Ovary (tissue), 9 donors: ENCODE data around the gene PBX4. TPM values are rescaled to one million over a fixed set of nuclear protein-coding genes. Genes with fewer than 3 reads are reported as not detected.

Source experiments
- DNase-seq, 5 donors: peaks; one replicate each; pipeline ENCODE4 v3.0.0-alpha.2; 2019 to 2020
- H3K27ac ChIP-seq, 2 donors: fragments of 200-600 bp; one replicate each; pipeline versions ENCODE4 v1.5.1 to v1.8.0; 2019 to 2022
- H3K27me3 ChIP-seq: fragments of 200-600 bp; one replicate; pipeline ENCODE4 v1.8.0; 2022
- H3K36me3 ChIP-seq: fragments of 200-600 bp; sonication (generic); one replicate; pipeline ENCODE4 v1.5.1; 2019
- H3K4me1 ChIP-seq: one replicate; pipeline ENCODE4 v1.8.1; 2013; ENCODE audit warnings: mild to moderate bottlenecking, moderate library complexity; ENCODE audit not compliant: insufficient read depth
- H3K4me3 ChIP-seq: fragments of 200-600 bp; sonication (generic); one replicate; pipeline ENCODE4 v1.5.1; 2017
- H3K9me3 ChIP-seq, 2 donors: fragments of 200-600 bp in 1 of 2; sonication (generic) in 1 of 2; one replicate each; pipeline versions ENCODE4 v1.5.1 to v1.8.1; 2013 to 2019; ENCODE audit warnings: mild to moderate bottlenecking in 1 of 2, moderate library complexity in 1 of 2
- CTCF ChIP-seq, 3 donors: fragments of 450-650 bp in 2 of 3; fragments of 200-600 bp in 1 of 3; IDR thresholded peaks; one replicate each; pipeline versions ENCODE4 v1.5.1 to v1.8.0; 2016 to 2022; ENCODE audit warnings: antibody characterized with exemption in 3 of 3, mild to moderate bottlenecking in 1 of 3
- EP300 ChIP-seq: sonication (generic); formaldehyde crosslinking; IDR thresholded peaks from one replicate; pipeline ENCODE4 v1.6.1; 2017; ENCODE audit warnings: antibody characterized with exemption
- POLR2A ChIP-seq: fragments of 450-650 bp; IDR thresholded peaks from one replicate; pipeline ENCODE4 v1.6.1; 2017; ENCODE audit warnings: antibody characterized with exemption, mild to moderate bottlenecking, moderate library complexity
- WGBS, 3 donors: extraction: QIAGEN DNeasy Blood & Tissue Kit in 1 of 3; methylation state at CpG; one replicate each; pipeline versions ENCODE4 v1.1.5 to v1.1.7; 2013 to 2017; 5-methylcytosine and 5-hydroxymethylcytosine counted together
- intact Hi-C, 4 donors: fragments of 100-400 bp; cut with DNase I; formaldehyde crosslinking; loops; one replicate each; pipeline versions ENCODE4 v1.11.0 to v1.15.1; 2022 to 2023
- polyA plus RNA-seq, 2 donors: library from polyadenylated mRNA; stranded (reverse); fragments of 200-250 nt in 1 of 2; fragments of 350-450 nt in 1 of 2; fragmentation: Illumina TruSeq in 1 of 2; extraction: RNeasy Lipid Tissue Mini Kit (QIAGEN cat#74804) in 1 of 2; gene quantifications; one replicate each; pipeline ENCODE4 v1.2.3, GENCODE V29; 2013 to 2014
- total RNA-seq, 7 donors: library from RNA; depleted of rRNA in 2 of 7; stranded (reverse); fragments of >200 nt in 2 of 7; fragmentation: NEBNext Ultra II Directional in 3 of 7; extraction: Animal tissue kit (Norgen Biotek cat#: 25700) in 3 of 7; gene quantifications; one replicate each; pipeline versions ENCODE4 v1.1.0 to v1.2.4, GENCODE V29; 2016 to 2023
- donor health status: DM: no; HTN: no; CAD: no; lungs with moderate emphysema.
- donor health status: DM: no; HTN: no; CAD: no.
- donor health status: Bipolar disorder and iron deficiency.
- donor health status: DM: yes; HTN: yes; CAD: no.
- donor health status: DM: no; HTN: no; CAD: no.
- donor health status: DM: yes; HTN: yes; CAD: no.

Gene PBX4
- total and polyA plus RNA-seq, 9 donors: 0.73 to 4.4 (median 3.2) TPM

- Histone ChIP-seq H3K4me3 (no peak overlapping the region), H3K36me3 (no peaks in the 10 kb centered on the region), H3K4me1 (no peaks in the 10 kb centered on the region), H3K9me3 (no peaks in the 10 kb centered on the region), H3K27me3 (no peaks in the 10 kb centered on the region), H3K27ac (no peak overlapping the region)
- no peak for TF ChIP-seq POLR2A
- TF ChIP-seq CTCF (IDR thresholded peaks at IDR 0.05): no peak
- no peak for TF ChIP-seq EP300
- 90 to 95% (median 93%) methylated on average over 2 of the region's 2 CpGs for WGBS, 3 donors
- DNase-seq: no peak
- intact Hi-C loops: no loop called here
Measured at GRCh38 chr19:19588546-19588945, 29.9 kb downstream of the PBX4 start.

- Histone ChIP-seq H3K4me3 (no peak overlapping the region), H3K36me3 (no peaks in the 10 kb centered on the region), H3K27me3 (no peaks in the 10 kb centered on the region), H3K27ac (no peak overlapping the region), H3K4me1 (no peaks in the 10 kb centered on the region), H3K9me3 (no peaks in the 10 kb centered on the region)
- 95% methylated on average over 5 of the region's 5 CpGs for WGBS, 3 donors
- TF ChIP-seq CTCF (IDR thresholded peaks at IDR 0.05): no peak
- TF ChIP-seq EP300: no peak
- TF ChIP-seq POLR2A: no peak
- DNase-seq: no peak
- intact Hi-C loops: no loop called here
Measured at GRCh38 chr19:19587771-19588170, 30.7 kb downstream of the PBX4 start.

GRCh38 chr19:19584356-19584755 lies 34.1 kb downstream of the PBX4 start:
- Histone ChIP-seq H3K4me1 (no peaks in the 10 kb centered on the region), H3K4me3 (no peak overlapping the region), H3K27ac (no peak overlapping the region), H3K9me3 (no peaks in the 10 kb centered on the region), H3K27me3 (no peaks in the 10 kb centered on the region), H3K36me3 (no peaks in the 10 kb centered on the region)
- no peak for DNase-seq
- intact Hi-C loops: no loop called here
- TF ChIP-seq EP300 (no peak), POLR2A (no peak)
- whole genome bisulfite sequencing, 3 donors: 92 to 94% (median 94%) methylated on average over 6 of the region's 6 CpGs

- Histone ChIP-seq H3K4me3 (no peak overlapping the region), H3K9me3 (no peaks in the 10 kb centered on the region), H3K4me1 (no peaks in the 10 kb centered on the region), H3K27me3 (no peaks in the 10 kb centered on the region), H3K27ac (no peak overlapping the region), H3K36me3 (no peaks in the 10 kb centered on the region)
- DNase-seq: no peak
- intact Hi-C loops: no loop called here
- WGBS, 3 donors: 91 to 98% (median 96%) methylated on average over 6 of the region's 6 CpGs
- TF ChIP-seq CTCF (IDR thresholded peaks at IDR 0.05): no peak
- no peak for TF ChIP-seq EP300
- no peak for TF ChIP-seq POLR2A
Measured at GRCh38 chr19:19582471-19582870, 36.0 kb downstream of the PBX4 start.

- 93 to 94% (median 94%) methylated on average over 13 of the region's 13 CpGs for WGBS, 3 donors
- DNase-seq: no peak
- H3K4me3 ChIP-seq: no peak overlapping the region
- no peaks in the 10 kb centered on the region for H3K36me3 ChIP-seq
- TF ChIP-seq EP300 (no peak), CTCF (IDR thresholded peaks at IDR 0.05) (no peak), POLR2A (no peak)
- H3K27me3 ChIP-seq: no peaks in the 10 kb centered on the region
- H3K27ac ChIP-seq: no peak overlapping the region
- intact Hi-C loops: no loop called here
- H3K9me3 ChIP-seq: no peaks in the 10 kb centered on the region
- H3K4me1 ChIP-seq: no peaks in the 10 kb centered on the region
Measured at GRCh38 chr19:19581391-19581790, 37.1 kb downstream of the PBX4 start.
